ENCODE data around the gene MARCHF3. TPM values are rescaled to one million over a fixed set of nuclear protein-coding genes. Genes with fewer than 3 reads are reported as not detected.

The MARCHF3 gene
- total RNA-seq, 1 experiment from 2014 or later, result 0.61 TPM

- no TSS peak for BruUV-seq (replicated peaks)
- no peak overlapping the region for H3K4me3 ChIP-seq (ENCODE audit: low read depth, low read length)
- no peaks in the 10 kb centered on the region for H3K4me1 Mint-ChIP-seq (ENCODE audit: low read depth, unreplicated experiment)
- no peaks in the 10 kb centered on the region for H3K9me3 Mint-ChIP-seq (ENCODE audit: unreplicated experiment)
- H3K27me3 Mint-ChIP-seq (ENCODE audit: insufficient read depth, unreplicated experiment), result peaks cover 4% of the 10 kb centered on the region
- H3K4me3 Mint-ChIP-seq (ENCODE audit: unreplicated experiment), result no peak overlapping the region
- no peaks in the 10 kb centered on the region for H3K36me3 ChIP-seq (ENCODE audit: control insufficient read depth, insufficient read depth, low read length)
- TF ChIP-seq CTCF (IDR thresholded peaks at IDR 0.05; ENCODE audit: insufficient read depth in 1 of 2, low read depth in 1 of 2, low read length in 1 of 2, severe bottlenecking in 1 of 2, unreplicated experiment in 1 of 2), result no peak
- ChIA-PET CTCF (no interaction called here), POLR2A (no interaction called here)
- no peak for DNase-seq
- H3K9me3 ChIP-seq, result no peaks in the 10 kb centered on the region
- no peaks in the 10 kb centered on the region for H3K4me1 ChIP-seq
- H3K36me3 Mint-ChIP-seq (ENCODE audit: insufficient read depth, unreplicated experiment), result no peaks in the 10 kb centered on the region
- no peaks in the 10 kb centered on the region for H3K27me3 ChIP-seq (replicated peaks; ENCODE audit: control insufficient read depth, insufficient read depth, low read length)
- no peak overlapping the region for H3K27ac Mint-ChIP-seq (ENCODE audit: unreplicated experiment)
- intact Hi-C loops (cut with micrococcal nuclease; ENCODE audit: unreplicated experiment), result no loop called here
Measured at GRCh38 chr5:126928041-126928440, 102.3 kb downstream of the MARCHF3 start.

- TF ChIP-seq CTCF (IDR thresholded peaks at IDR 0.05; ENCODE audit: insufficient read depth in 1 of 2, low read depth in 1 of 2, low read length in 1 of 2, severe bottlenecking in 1 of 2, unreplicated experiment in 1 of 2), result no peak
- Histone ChIP-seq H3K9me3 (no peaks in the 10 kb centered on the region), H3K36me3 (ENCODE audit: control insufficient read depth, insufficient read depth, low read length) (no peaks in the 10 kb centered on the region), H3K4me3 (ENCODE audit: low read depth, low read length) (no peak overlapping the region), H3K4me1 (no peaks in the 10 kb centered on the region), H3K27me3 (replicated peaks; ENCODE audit: control insufficient read depth, insufficient read depth, low read length) (no peaks in the 10 kb centered on the region)
- DNase-seq, result no peak
- no TSS peak for BruUV-seq (replicated peaks)
- Mint-ChIP-seq H3K27me3 (ENCODE audit: insufficient read depth, unreplicated experiment) (peaks cover 4% of the 10 kb centered on the region), H3K4me1 (ENCODE audit: low read depth, unreplicated experiment) (no peaks in the 10 kb centered on the region), H3K36me3 (ENCODE audit: insufficient read depth, unreplicated experiment) (no peaks in the 10 kb centered on the region), H3K27ac (ENCODE audit: unreplicated experiment) (no peak overlapping the region), H3K9me3 (ENCODE audit: unreplicated experiment) (no peaks in the 10 kb centered on the region), H3K4me3 (ENCODE audit: unreplicated experiment) (no peak overlapping the region)
- ChIA-PET POLR2A (no interaction called here), CTCF (no interaction called here)
- intact Hi-C loops (cut with micrococcal nuclease; ENCODE audit: unreplicated experiment), result no loop called here
Measured at GRCh38 chr5:126927429-126927828, 102.9 kb downstream of the MARCHF3 start.

GRCh38 chr5:126926187-126926586 lies 104.2 kb downstream of the MARCHF3 start:
- DNase-seq, result no peak
- CTCF ChIA-PET, result no interaction called here
- H3K27me3 ChIP-seq (replicated peaks; ENCODE audit: control insufficient read depth, insufficient read depth, low read length), result no peaks in the 10 kb centered on the region
- Mint-ChIP-seq H3K4me3 (ENCODE audit: unreplicated experiment) (no peak overlapping the region), H3K9me3 (ENCODE audit: unreplicated experiment) (no peaks in the 10 kb centered on the region), H3K36me3 (ENCODE audit: insufficient read depth, unreplicated experiment) (no peaks in the 10 kb centered on the region), H3K27me3 (ENCODE audit: insufficient read depth, unreplicated experiment) (peaks cover 4% of the 10 kb centered on the region), H3K27ac (ENCODE audit: unreplicated experiment) (no peak overlapping the region), H3K4me1 (ENCODE audit: low read depth, unreplicated experiment) (no peaks in the 10 kb centered on the region)
- H3K9me3 ChIP-seq, result no peaks in the 10 kb centered on the region
- BruUV-seq (replicated peaks), result no TSS peak
- POLR2A ChIA-PET, result no interaction called here
- no peak overlapping the region for H3K4me3 ChIP-seq (ENCODE audit: low read depth, low read length)
- no peaks in the 10 kb centered on the region for H3K36me3 ChIP-seq (ENCODE audit: control insufficient read depth, insufficient read depth, low read length)
- no peak for TF ChIP-seq CTCF (IDR thresholded peaks at IDR 0.05; ENCODE audit: insufficient read depth in 1 of 2, low read depth in 1 of 2, low read length in 1 of 2, severe bottlenecking in 1 of 2, unreplicated experiment in 1 of 2)
- no peaks in the 10 kb centered on the region for H3K4me1 ChIP-seq
- intact Hi-C loops (cut with micrococcal nuclease; ENCODE audit: unreplicated experiment), result no loop called here
